NCI-H2081 treated with DMSO at 0.1 percent for 48 hours (cell line): ENCODE data around the gene DUSP21.
"Not testable (repeated sequence)": the region's sequence is repeated elsewhere in the genome, so short reads cannot be mapped to it uniquely, and the experiment has no call there.

Experiments
- DNase-seq: peaks from one replicate; lab custom pipeline; 2025; lab: John Stamatoyannopoulos, UW

The DUSP21 gene

DNA sequence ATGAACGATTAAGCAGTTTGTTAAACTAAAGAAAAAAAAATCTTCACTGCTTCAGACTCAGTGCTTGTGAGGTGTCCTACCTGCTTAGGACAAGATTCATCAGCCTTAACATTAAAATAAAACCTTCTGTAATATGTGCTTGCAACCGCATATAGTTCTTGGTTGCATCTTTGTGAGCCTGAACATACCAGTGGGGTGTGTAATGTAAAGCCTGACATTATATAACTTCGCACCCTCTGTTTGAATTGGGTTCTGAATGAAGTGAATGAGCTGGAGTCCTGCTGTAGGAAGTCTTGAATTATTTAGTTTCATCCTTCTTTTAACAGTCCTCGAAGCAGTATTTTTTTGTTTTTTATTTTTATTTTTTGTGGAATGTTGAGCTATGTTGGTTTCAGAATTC is 32.3 kb downstream of the DUSP21 start:
- DNase-seq = no peak

DNA sequence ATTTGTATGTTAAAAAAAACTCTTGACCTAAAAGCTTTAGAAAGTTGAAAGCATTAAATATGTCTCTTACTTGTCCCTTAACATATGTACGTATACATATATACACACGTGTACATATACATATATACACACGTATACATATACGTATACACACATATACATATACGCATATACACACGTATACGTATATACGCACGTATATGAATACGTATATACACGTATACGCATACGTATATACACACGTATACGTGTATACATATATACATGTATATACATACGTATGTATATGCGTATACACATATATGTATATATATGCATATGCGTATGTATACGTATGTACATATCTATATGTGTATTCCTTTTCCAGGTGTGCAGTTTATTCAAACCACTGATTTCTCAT is 32.9 kb downstream of the DUSP21 start:
- DNase-seq = no peak

DNA sequence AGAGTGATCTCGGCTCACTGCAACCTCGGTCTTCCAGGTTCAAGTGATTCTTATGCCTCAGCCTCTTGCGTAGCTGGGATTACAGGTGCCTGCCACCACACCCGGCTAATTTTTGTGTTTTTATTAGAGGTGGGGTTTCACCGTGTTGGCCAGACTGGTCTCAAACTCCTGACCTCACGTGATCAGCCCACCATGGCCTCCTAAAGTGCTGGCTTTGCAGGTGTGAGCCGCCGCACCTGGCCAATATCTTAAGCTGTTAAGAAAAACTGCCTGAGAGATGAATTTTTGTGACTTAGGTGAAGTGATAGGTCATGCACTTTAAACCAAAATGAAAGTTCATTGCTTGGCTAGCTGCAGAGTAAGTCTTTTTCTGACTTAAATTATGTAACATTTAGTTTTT is 35.0 kb downstream of the DUSP21 start:
- no peak for DNase-seq

DNA sequence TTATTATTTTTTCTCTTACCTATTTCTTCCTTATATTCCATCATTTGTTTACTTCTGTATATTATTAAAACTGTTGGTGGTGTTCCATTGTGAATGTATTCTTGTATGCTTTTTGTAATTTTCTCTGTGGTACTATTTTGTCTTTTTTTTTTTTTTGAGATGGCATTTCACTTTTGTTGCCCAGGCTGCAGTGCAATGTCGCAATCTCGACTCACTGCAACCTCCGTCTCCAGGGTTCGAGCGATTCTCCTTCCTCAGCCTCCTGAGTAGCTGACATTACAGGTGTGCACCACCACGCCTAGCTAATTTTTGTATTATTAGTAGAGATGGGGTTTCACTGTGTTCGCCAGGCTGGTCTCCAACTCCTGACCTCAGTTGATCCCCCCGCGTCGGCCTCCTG is 37.7 kb downstream of the DUSP21 start:
- DNase-seq = no peak

DNA sequence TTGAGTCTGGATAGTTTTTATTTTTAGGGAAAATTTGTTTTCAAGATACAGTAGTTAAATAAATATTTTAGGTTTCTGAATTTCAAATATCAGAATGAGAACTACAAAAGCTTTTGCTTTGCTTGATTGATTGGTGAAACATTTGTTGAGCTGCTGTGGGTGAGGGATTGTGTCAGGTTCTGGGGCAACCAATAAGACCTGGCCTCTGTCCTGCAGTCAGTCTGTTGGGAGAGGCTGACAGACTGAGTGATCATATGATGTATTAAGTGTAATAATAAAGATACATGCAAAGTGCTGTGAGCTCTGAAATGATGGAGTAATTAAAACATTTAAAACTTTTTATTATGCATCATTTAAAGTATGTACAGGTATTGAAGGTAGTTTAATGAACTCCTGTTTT is 38.8 kb downstream of the DUSP21 start:
- DNase-seq = no peak

DNA sequence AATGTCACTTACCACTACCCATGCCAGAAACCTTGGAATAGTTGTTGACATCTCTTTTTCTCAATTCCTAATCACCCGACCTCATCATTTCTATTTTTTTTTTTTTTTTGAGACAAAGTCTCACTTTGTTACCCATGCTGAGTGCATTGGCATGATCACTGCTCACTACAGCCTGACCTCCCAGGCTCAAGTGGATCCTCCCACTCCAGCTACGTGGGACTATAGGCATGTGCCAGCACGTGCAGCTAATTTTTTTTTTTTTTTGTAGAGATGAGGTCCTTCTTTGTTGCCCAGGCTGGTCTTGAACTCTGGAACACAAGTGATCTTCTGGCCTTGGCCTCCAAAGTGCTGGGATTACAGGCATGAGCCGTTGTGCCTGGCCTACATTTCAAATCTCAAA is 41.1 kb downstream of the DUSP21 start:
- DNase-seq = no peak

DNA sequence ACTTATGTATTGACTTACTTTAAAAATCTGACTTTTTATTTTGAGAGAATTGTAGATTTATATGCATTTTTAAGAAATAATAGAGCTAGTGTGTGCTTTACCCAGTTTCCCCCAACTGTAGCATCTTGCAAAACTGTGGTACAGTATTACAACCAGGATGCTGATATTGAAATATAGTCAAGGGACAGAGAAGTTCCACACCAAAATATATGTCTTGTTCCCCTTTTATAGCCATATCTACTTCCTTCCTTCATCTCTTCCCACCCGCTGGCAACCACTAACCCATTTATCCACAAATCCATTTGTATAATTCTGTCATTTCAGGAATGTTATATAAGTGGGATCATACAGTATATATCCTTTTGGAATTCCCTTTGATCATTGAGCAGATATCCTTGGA is 46.0 kb downstream of the DUSP21 start:
- no peak for DNase-seq

DNA sequence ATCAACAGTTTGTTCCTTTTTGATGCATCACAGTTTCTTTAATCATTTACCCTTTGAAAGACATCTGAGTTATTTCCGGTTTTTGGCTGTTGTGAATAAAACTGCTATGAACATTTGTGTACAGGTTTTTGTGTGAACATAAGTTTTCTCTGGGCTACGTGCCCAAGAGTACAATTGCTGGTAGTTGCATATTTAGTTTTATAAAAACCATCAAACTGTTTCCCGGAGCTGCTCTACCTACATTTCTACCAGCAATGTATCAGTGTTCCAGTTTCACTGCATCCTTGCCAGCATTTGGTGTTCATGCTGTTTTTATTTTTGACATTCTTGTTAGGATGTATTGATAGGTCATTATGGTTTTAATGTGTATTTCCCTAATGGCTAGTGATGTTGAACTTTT is 46.4 kb downstream of the DUSP21 start:
- DNase-seq = no peak

DNA sequence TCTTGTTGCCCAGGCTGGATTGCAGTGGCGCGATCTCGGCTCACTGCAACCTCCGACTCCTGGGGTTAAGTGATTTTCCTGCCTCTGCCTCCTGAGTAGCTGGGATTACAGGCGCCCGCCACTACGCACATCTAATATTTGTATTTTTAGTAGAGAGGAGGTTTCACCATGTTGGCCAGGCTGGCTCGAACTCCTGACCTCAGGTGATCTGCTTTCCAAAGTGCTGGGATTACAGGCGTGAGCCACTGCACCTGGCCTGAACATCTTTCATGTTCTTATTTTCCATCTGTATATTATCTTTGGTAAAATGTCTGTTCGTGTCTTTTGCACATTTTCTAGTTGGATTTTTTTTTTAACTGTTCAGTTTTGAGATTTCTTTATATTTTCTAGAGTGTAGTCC is 46.9 kb downstream of the DUSP21 start:
- DNase-seq = not testable (repeated sequence)

DNA sequence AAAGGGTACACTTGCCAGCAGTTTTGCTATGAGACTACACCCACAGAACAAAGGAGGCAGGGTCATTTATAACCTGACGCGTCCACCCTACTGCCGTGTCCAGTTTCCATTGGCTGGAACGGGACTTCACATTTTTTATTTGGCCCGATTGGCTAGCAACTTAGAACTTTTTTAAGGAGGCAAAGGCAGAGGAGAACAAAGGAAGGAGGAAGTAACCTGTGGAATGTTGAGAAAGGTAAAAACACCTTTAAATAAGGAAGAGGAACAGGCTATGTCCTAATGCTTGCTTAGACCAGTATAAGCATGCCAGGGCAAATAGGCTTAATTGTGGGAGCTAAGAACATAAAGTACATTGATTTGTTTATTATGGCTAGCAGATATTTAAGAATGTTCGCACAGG is 47.8 kb downstream of the DUSP21 start:
- no peak for DNase-seq
